OCI-LY3 (cell line): ENCODE data around the gene THTPA.

ENCODE experiments used
- H2AFZ ChIP-seq: fragments of 200-600, 300-600 bp; shearing (Covaris generic); 2 replicates; pipeline ENCODE4 v1.6.0; 2014; ENCODE audit warnings: antibody characterized with exemption, low read depth, low read length
- H3K27ac ChIP-seq: fragments of 200-600, 300-600 bp; sonication (generic); 2 replicates; pipeline ENCODE4 v1.5.1; 2014; ENCODE audit warnings: mild to moderate bottlenecking, low read length, moderate library complexity, mixed read lengths
- H3K27me3 ChIP-seq: fragments of 200-600, 300-600 bp; sonication (generic); 2 replicates; pipeline ENCODE4 v1.6.1; 2014; ENCODE audit warnings: low read depth, low read length, mixed read lengths
- H3K36me3 ChIP-seq: fragments of 200-600, 300-600 bp; sonication (generic); replicated peaks from 2 replicates; pipeline ENCODE3; 2014; ENCODE audit warnings: low read depth, low read length, mixed read lengths
- H3K4me1 ChIP-seq: fragments of 300-600, 200-600 bp; sonication (generic); 2 replicates; pipeline ENCODE4 v1.6.1; 2014; ENCODE audit warnings: low read length, mixed read lengths
- H3K4me2 ChIP-seq: fragments of 200-600, 300-600 bp; sonication (generic); 2 replicates; pipeline ENCODE4 v1.6.1; 2014; ENCODE audit warnings: low read length, mixed read lengths
- H3K4me3 ChIP-seq: fragments of 300-600, 200-600 bp; sonication (generic); 2 replicates; pipeline ENCODE4 v1.5.1; 2014; ENCODE audit warnings: antibody characterized with exemption, mild to moderate bottlenecking, low read length, moderate library complexity
- H3K79me2 ChIP-seq: fragments of 300-600, 200-600 bp; shearing (Covaris generic); 2 replicates; pipeline ENCODE4 v1.6.1; 2014; ENCODE audit warnings: mild to moderate bottlenecking, low read length, mixed read lengths
- H3K9ac ChIP-seq: fragments of 300-600, 200-600 bp; shearing (Covaris generic); 2 replicates; pipeline ENCODE4 v1.6.0; 2014; ENCODE audit warnings: mild to moderate bottlenecking, low read length, moderate library complexity
- H3K9me3 ChIP-seq: fragments of 200-600, 300-600 bp; shearing (Covaris generic); 2 replicates; pipeline ENCODE4 v1.6.1; 2014; ENCODE audit warnings: low read length, mixed read lengths; ENCODE audit not compliant: insufficient read depth
- H4K20me1 ChIP-seq: fragments of 200-600, 300-600 bp; sonication (generic); 2 replicates; pipeline ENCODE4 v1.6.1; 2016; ENCODE audit warnings: low read length, mixed read lengths; ENCODE audit not compliant: insufficient read depth
- CTCF ChIP-seq: fragments of 200-600, 300-600 bp; sonication (generic); IDR thresholded peaks from 2 replicates; pipeline ENCODE4 v1.5.1; 2014; ENCODE audit warnings: antibody characterized with exemption, low read length, low read depth
- EZH2phosphoT487 ChIP-seq: fragments of 200-600 bp; shearing (Covaris generic); IDR thresholded peaks from 2 replicates; pipeline ENCODE4 v1.6.1; 2018; ENCODE audit warnings: antibody characterized with exemption, mixed run types, low read depth

THTPA gene

GRCh38 chr14:23561259-23561658 lies 5.2 kb downstream of the THTPA start:
- Histone ChIP-seq H3K9me3 (no peaks in the 10 kb centered on the region), H3K27ac (no peak overlapping the region), H3K4me1 (peaks cover 14% of the 10 kb centered on the region), H3K36me3 (peaks cover 56% of the 10 kb centered on the region), H3K79me2 (peaks cover 29% of the 10 kb centered on the region), H3K4me3 (no peak overlapping the region), H3K4me2 (no peak overlapping the region), H4K20me1 (no peaks in the 10 kb centered on the region), H2AFZ (no peak overlapping the region), H3K9ac (no peak overlapping the region), H3K27me3 (no peaks in the 10 kb centered on the region)
- TF ChIP-seq CTCF (no peak), EZH2phosphoT487 (no peak)

- Histone ChIP-seq H3K9ac (no peak overlapping the region), H3K4me3 (no peak overlapping the region), H3K79me2 (peaks cover 28% of the 10 kb centered on the region), H3K4me1 (peaks cover 16% of the 10 kb centered on the region), H2AFZ (no peak overlapping the region), H3K9me3 (no peaks in the 10 kb centered on the region), H3K27ac (no peak overlapping the region), H3K36me3 (peaks cover 56% of the 10 kb centered on the region), H3K4me2 (no peak overlapping the region), H3K27me3 (no peaks in the 10 kb centered on the region), H4K20me1 (no peaks in the 10 kb centered on the region)
- TF ChIP-seq EZH2phosphoT487, result no peak
- TF ChIP-seq CTCF, result no peak
These were observed 6.1 kb downstream of the THTPA start for GRCh38 chr14:23561873-23562821.

GRCh38 chr14:23562822-23563472 lies 6.9 kb downstream of the THTPA start:
- TF ChIP-seq CTCF, result peak; percentile 80
- no peak for TF ChIP-seq EZH2phosphoT487
- H3K9me3 ChIP-seq, result no peaks in the 10 kb centered on the region
- no peak overlapping the region for H2AFZ ChIP-seq
- H4K20me1 ChIP-seq, result no peaks in the 10 kb centered on the region
- H3K27me3 ChIP-seq, result no peaks in the 10 kb centered on the region
- H3K36me3 ChIP-seq, result peaks cover 55% of the 10 kb centered on the region
- H3K4me3 ChIP-seq, result no peak overlapping the region
- peaks cover 8% of the 10 kb centered on the region for H3K4me1 ChIP-seq
- H3K4me2 ChIP-seq, result no peak overlapping the region
- H3K79me2 ChIP-seq, result peaks cover 22% of the 10 kb centered on the region
- H3K9ac ChIP-seq, result no peak overlapping the region
- H3K27ac ChIP-seq, result no peak overlapping the region

- TF ChIP-seq CTCF (no peak), EZH2phosphoT487 (no peak)
These were observed 7.6 kb downstream of the THTPA start for GRCh38 chr14:23563473-23564180.

More at GRCh38 chr14:23563473-23564180, 7.6 kb downstream of the THTPA start:
- H3K36me3 ChIP-seq, result peaks cover 48% of the 10 kb centered on the region
- H4K20me1 ChIP-seq, result no peaks in the 10 kb centered on the region
- no peak overlapping the region for H3K4me2 ChIP-seq
- no peak overlapping the region for H3K9ac ChIP-seq
- H3K4me3 ChIP-seq, result no peak overlapping the region
- peaks cover 12% of the 10 kb centered on the region for H3K4me1 ChIP-seq
- H3K9me3 ChIP-seq, result no peaks in the 10 kb centered on the region
- H3K27ac ChIP-seq, result no peak overlapping the region
- no peak overlapping the region for H2AFZ ChIP-seq
- H3K27me3 ChIP-seq, result no peaks in the 10 kb centered on the region
- H3K79me2 ChIP-seq, result peaks cover 15% of the 10 kb centered on the region
